Measurements from ENCODE around the gene PSMC3IP.

GRCh38 chr17:42598905-42599304 lies 21.4 kb upstream of the PSMC3IP start:
- TF ChIP-seq CTCF (conservative IDR thresholded peaks at IDR 0.05; ENCODE audit: low read depth, low read length) (no peak), POLR2A (IDR thresholded peaks at IDR 0.05; ENCODE audit: low read depth, low read length) (no peak), CHD1 (IDR thresholded peaks at IDR 0.05; ENCODE audit: low read depth, low read length) (no peak), RCOR1 (IDR thresholded peaks at IDR 0.05; ENCODE audit: insufficient replicate concordance, low read length) (no peak), RAD21 (IDR thresholded peaks at IDR 0.05; ENCODE audit: low read length) (no peak), BHLHE40 (IDR thresholded peaks at IDR 0.05; ENCODE audit: low read depth, low read length) (no peak), CEBPB (IDR thresholded peaks at IDR 0.05; ENCODE audit: low read depth, low read length) (no peak), SMC3 (IDR thresholded peaks at IDR 0.05; ENCODE audit: low read depth, low read length) (no peak)
- TF ChIP-seq, protein P1, sequence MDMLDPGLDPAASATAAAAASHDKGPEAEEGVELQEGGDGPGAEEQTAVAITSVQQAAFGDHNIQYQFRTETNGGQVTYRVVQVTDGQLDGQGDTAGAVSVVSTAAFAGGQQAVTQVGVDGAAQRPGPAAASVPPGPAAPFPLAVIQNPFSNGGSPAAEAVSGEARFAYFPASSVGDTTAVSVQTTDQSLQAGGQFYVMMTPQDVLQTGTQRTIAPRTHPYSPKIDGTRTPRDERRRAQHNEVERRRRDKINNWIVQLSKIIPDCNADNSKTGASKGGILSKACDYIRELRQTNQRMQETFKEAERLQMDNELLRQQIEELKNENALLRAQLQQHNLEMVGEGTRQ (IDR thresholded peaks at IDR 0.05; ENCODE audit: low read depth, low read length): no peak
- TF ChIP-seq, protein P2, sequence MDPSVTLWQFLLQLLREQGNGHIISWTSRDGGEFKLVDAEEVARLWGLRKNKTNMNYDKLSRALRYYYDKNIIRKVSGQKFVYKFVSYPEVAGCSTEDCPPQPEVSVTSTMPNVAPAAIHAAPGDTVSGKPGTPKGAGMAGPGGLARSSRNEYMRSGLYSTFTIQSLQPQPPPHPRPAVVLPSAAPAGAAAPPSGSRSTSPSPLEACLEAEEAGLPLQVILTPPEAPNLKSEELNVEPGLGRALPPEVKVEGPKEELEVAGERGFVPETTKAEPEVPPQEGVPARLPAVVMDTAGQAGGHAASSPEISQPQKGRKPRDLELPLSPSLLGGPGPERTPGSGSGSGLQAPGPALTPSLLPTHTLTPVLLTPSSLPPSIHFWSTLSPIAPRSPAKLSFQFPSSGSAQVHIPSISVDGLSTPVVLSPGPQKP (IDR thresholded peaks at IDR 0.05; ENCODE audit: borderline replicate concordance, low read depth, low read length): no peak
